Lower lobe of right lung (tissue), 2 donors: ENCODE results near the gene CPE. TPM values are rescaled to one million over a fixed set of nuclear protein-coding genes. Genes with fewer than 3 reads are reported as not detected.

Experiments
- ATAC-seq, 2 donors: fragments of 200-7000 bp; cut with Tn5 transposase; one replicate each; pipeline ENCODE4 v1.9.1; 2020 to 2022; ENCODE audit warnings: mild to moderate bottlenecking in 2 of 2, moderate library complexity in 2 of 2
- DNase-seq: peaks from one replicate; pipeline ENCODE4 v3.0.0-alpha.2; 2020
- H3K27ac ChIP-seq: fragments of 200-600 bp; one replicate; pipeline ENCODE4 v1.8.0; 2022
- H3K27me3 ChIP-seq: fragments of 200-600 bp; one replicate; pipeline ENCODE4 v1.8.0; 2022; ENCODE audit warnings: low read depth
- H3K36me3 ChIP-seq: fragments of 200-600 bp; one replicate; pipeline ENCODE4 v1.8.0; 2022; ENCODE audit warnings: mild to moderate bottlenecking
- H3K4me1 ChIP-seq: fragments of 200-600 bp; one replicate; pipeline ENCODE4 v1.8.0; 2022
- H3K4me3 ChIP-seq: fragments of 200-600 bp; one replicate; pipeline ENCODE4 v1.8.0; 2022; ENCODE audit warnings: mild to moderate bottlenecking
- H3K9me3 ChIP-seq: fragments of 200-600 bp; one replicate; pipeline ENCODE4 v1.8.0; 2022
- intact Hi-C: fragments of 100-400 bp; cut with DNase I; formaldehyde crosslinking; loops from one replicate; pipeline ENCODE4 v1.11.0; 2022
- total RNA-seq: library from RNA; stranded (reverse); fragmentation: NEBNext Ultra II Directional; extraction: Animal tissue kit (Norgen Biotek cat#: 25700); gene quantifications from one replicate; pipeline ENCODE4 v1.2.1, GENCODE V29; 2021
- TF ChIP-seq, protein P1 (sequence below): fragments of 200-600 bp; IDR thresholded peaks from one replicate; pipeline ENCODE4 v1.8.0; 2022; ENCODE audit warnings: antibody characterized with exemption, mild to moderate bottlenecking
- donor health status: DM: no; HTN: yes; CAD: no; lungs with severe emphysema.

Gene CPE
- total RNA-seq, 1 donor from 2014 or later = 36.9 TPM

DNA sequence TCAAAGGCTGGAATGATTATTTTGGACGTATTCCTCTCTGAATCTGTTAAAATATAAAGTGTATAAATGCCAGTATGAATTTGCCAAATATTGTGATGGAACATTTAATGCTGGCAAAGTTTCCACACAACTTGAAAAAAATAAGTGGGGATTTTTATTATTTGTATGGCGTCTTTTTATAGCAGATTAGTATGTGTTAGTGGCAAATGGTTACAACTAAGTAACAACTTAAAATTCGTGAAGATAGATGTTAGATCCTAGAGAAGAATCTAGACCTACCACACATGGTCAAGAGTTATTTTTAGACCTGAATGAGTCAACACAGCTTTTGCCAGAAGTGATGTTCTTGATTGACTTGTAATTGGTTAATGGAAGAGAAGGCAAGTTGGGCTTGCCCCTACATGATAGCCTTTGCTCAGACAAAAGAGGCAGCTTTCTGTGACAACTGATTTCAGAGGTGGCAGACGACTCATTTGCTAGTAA, 4.8 kb downstream of the CPE start:
- Histone ChIP-seq H3K27ac (no peak overlapping the region), H3K9me3 (no peaks in the 10 kb centered on the region), H3K4me1 (no peaks in the 10 kb centered on the region), H3K27me3 (peaks cover 7% of the 10 kb centered on the region), H3K36me3 (no peaks in the 10 kb centered on the region), H3K4me3 (no peak overlapping the region)
- TF ChIP-seq, protein P1, sequence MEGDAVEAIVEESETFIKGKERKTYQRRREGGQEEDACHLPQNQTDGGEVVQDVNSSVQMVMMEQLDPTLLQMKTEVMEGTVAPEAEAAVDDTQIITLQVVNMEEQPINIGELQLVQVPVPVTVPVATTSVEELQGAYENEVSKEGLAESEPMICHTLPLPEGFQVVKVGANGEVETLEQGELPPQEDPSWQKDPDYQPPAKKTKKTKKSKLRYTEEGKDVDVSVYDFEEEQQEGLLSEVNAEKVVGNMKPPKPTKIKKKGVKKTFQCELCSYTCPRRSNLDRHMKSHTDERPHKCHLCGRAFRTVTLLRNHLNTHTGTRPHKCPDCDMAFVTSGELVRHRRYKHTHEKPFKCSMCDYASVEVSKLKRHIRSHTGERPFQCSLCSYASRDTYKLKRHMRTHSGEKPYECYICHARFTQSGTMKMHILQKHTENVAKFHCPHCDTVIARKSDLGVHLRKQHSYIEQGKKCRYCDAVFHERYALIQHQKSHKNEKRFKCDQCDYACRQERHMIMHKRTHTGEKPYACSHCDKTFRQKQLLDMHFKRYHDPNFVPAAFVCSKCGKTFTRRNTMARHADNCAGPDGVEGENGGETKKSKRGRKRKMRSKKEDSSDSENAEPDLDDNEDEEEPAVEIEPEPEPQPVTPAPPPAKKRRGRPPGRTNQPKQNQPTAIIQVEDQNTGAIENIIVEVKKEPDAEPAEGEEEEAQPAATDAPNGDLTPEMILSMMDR = no peak
- ATAC-seq = no peak
- intact Hi-C loops = no loop called here
- DNase-seq = no peak

DNA sequence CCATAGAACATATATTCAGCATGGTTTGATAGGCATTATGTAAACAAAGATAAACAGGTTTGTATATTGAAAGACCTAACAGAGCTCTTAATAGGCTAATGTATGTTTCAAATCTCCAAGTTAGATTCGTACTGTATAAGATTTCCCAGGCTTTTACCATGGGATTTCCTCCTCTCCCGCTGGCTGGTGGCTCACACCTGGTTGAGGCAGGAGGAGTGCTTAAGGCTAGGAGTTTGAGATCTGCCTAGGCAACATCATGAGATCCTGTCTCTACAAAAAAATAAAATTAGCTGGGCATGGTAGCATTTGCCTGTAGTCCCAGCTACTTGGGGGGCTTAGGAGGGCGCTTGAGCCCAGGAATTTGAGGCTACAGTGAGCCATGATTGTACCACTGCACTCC, 5.4 kb downstream of the CPE start:
- Histone ChIP-seq H3K4me1 (no peaks in the 10 kb centered on the region), H3K9me3 (no peaks in the 10 kb centered on the region), H3K27me3 (peaks cover 6% of the 10 kb centered on the region), H3K4me3 (no peak overlapping the region), H3K36me3 (no peaks in the 10 kb centered on the region), H3K27ac (no peak overlapping the region)
- TF ChIP-seq, protein P1 = no peak
- no peak for DNase-seq
- intact Hi-C loops = no loop called here
- no peak for ATAC-seq

DNA sequence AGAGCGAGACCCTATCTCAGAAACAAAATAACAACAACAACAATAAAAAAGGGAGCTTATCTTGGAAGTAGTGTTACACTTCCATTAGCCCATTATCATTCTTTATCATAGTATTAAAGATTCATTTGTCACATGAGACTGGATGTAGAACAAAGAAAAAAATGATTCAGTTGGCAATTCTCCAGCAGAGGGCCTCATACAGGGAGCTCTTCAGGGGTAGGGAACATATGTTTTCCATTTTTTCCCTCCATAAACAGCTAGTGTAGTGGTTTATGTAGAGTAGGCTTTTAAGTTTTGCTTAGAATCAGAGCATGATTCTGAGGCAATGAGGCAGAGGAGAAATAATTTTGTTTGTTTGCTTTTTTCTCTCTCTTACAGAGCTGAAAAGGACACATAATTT, 5.8 kb downstream of the CPE start:
- TF ChIP-seq, protein P1 = no peak
- H3K27me3 ChIP-seq = peaks cover 2% of the 10 kb centered on the region
- intact Hi-C loops = no loop called here
- no peaks in the 10 kb centered on the region for H3K4me1 ChIP-seq
- no peak overlapping the region for H3K4me3 ChIP-seq
- no peaks in the 10 kb centered on the region for H3K36me3 ChIP-seq
- H3K27ac ChIP-seq = no peak overlapping the region
- no peak for DNase-seq
- no peaks in the 10 kb centered on the region for H3K9me3 ChIP-seq
- ATAC-seq = no peak

DNA sequence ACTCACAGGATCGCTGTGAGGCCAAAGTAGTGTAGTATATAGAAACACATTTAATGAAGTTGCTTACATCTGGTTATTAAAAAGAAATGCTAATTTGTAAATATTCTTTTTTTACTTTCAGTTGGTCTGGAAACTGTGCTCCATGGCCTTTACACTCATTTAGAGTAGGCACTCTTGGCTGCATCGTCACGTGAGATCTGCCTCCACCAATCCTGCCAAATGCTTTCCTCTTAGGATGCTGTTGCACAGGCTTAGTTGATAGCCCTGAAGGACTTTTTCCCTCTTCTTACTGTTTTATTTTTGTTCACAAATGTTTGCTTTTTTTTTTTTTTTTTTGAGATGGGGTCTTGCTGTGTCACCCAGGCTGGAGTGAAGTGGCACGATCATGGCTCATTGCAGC, 6.3 kb downstream of the CPE start:
- Histone ChIP-seq H3K27ac (no peak overlapping the region), H3K4me3 (no peak overlapping the region), H3K36me3 (no peaks in the 10 kb centered on the region), H3K27me3 (no peaks in the 10 kb centered on the region), H3K4me1 (no peaks in the 10 kb centered on the region), H3K9me3 (no peaks in the 10 kb centered on the region)
- TF ChIP-seq, protein P1 = no peak
- ATAC-seq (no peak), DNase-seq (no peak)
- intact Hi-C loops = no loop called here

DNA sequence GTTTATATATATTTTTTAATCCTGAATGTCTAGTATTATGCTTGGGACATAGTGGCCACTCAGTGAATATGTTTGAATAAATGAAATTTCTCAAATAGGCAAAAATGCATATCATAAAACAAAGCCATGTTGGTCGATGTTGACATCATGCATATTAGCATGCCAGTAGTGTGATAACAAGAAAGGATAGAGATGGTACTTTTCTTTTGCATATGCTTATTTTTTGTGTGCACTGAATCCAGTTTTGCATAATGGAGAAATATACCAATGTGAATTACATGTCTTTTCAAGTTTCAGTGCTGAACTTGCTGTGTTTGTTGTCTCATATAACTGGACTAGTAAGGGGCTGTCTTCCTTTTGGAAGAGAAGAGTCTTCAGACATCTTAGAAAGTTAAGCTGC, 7.5 kb downstream of the CPE start:
- no peak overlapping the region for H3K27ac ChIP-seq
- intact Hi-C loops = no loop called here
- no peaks in the 10 kb centered on the region for H3K27me3 ChIP-seq
- H3K9me3 ChIP-seq = no peaks in the 10 kb centered on the region
- ATAC-seq (no peak), DNase-seq (no peak)
- H3K36me3 ChIP-seq = no peaks in the 10 kb centered on the region
- H3K4me1 ChIP-seq = no peaks in the 10 kb centered on the region
- no peak overlapping the region for H3K4me3 ChIP-seq
- TF ChIP-seq, protein P1 = no peak

DNA sequence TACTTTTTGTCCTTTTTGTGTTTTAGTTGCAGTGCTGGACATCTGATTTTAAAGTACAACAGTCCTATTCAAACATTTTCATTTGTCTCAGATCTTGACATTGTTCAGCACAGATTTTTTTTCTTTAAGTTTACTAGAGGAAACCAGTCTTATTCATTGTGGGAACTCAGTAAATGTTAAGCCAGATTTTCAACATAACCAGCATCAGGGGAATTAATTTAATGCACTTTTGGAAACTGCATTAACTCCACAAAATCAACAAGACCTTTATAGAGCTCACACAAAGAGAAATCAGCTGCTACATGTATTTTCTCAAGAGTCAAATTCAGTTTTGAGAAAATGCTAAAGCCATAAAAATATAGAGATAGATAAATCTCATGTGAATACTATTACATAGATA, 9.9 kb downstream of the CPE start:
- intact Hi-C loops = no loop called here

More for the DNA sequence above, 9.9 kb downstream of the CPE start:
- ATAC-seq (no peak), DNase-seq (no peak)
- H3K9me3 ChIP-seq = no peaks in the 10 kb centered on the region
- no peak overlapping the region for H3K4me3 ChIP-seq
- no peaks in the 10 kb centered on the region for H3K4me1 ChIP-seq
- H3K27ac ChIP-seq = no peak overlapping the region
- TF ChIP-seq, protein P1 = no peak
- H3K27me3 ChIP-seq = no peaks in the 10 kb centered on the region
- no peaks in the 10 kb centered on the region for H3K36me3 ChIP-seq
